ENCODE data around the gene DACT1.

DNA sequence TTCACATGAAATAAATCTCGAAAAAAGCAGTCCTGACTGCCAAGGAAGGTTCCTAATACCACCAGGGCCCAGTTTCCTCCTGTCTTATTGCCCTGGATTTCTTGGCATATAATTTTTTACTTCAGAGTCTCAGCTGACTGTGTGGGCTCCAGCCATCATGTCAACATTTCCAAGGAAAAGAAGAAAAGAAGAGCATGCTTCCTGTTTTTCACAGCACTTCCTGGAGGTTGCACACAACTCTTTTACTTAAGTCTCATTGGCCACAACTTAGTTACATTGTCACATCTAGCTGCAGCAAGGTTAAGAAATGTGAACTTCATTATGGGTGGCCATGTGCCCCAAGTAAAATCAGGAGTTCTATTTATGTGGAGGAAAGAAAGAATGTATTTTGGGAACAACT lies 24.3 kb downstream of the DACT1 start:
- TF ChIP-seq, protein P1, sequence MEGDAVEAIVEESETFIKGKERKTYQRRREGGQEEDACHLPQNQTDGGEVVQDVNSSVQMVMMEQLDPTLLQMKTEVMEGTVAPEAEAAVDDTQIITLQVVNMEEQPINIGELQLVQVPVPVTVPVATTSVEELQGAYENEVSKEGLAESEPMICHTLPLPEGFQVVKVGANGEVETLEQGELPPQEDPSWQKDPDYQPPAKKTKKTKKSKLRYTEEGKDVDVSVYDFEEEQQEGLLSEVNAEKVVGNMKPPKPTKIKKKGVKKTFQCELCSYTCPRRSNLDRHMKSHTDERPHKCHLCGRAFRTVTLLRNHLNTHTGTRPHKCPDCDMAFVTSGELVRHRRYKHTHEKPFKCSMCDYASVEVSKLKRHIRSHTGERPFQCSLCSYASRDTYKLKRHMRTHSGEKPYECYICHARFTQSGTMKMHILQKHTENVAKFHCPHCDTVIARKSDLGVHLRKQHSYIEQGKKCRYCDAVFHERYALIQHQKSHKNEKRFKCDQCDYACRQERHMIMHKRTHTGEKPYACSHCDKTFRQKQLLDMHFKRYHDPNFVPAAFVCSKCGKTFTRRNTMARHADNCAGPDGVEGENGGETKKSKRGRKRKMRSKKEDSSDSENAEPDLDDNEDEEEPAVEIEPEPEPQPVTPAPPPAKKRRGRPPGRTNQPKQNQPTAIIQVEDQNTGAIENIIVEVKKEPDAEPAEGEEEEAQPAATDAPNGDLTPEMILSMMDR (IDR thresholded peaks at IDR 0.05), result no peak
- TF ChIP-seq POLR2A (IDR thresholded peaks at IDR 0.05) (no peak), POLR2AphosphoS5 (IDR thresholded peaks at IDR 0.05) (no peak)

Data from breast epithelium (tissue), 3 donors.